RCC 7860 (cell line): ENCODE data around the gene FUCA2.
A peak's percentile ranks its signal among the peaks of the same experiment; 100 is the strongest.
"Not testable (repeated sequence)": the region's sequence is repeated elsewhere in the genome, so short reads cannot be mapped to it uniquely, and the experiment has no call there.

Source experiments
- DNase-seq: peaks from one replicate; pipeline ENCODE4 v3.0.0-alpha.2; 2015; ENCODE audit warnings: low spot score
- FAIRE-seq: peaks from 2 replicates; lab custom pipeline; 2012; peaks lifted over from hg19 to GRCh38; lab: Jason Lieb, UNC

Gene FUCA2

GRCh38 chr6:143505111-143505510 is 6.4 kb downstream of the FUCA2 start:
- FAIRE-seq (no peak), DNase-seq (no peak)

GRCh38 chr6:143504369-143504768 is 7.2 kb downstream of the FUCA2 start:
- FAIRE-seq = no peak
- DNase-seq = no peak

- no peak for DNase-seq
- no peak for FAIRE-seq
Observed at GRCh38 chr6:143501851-143502250, 9.7 kb downstream of the FUCA2 start.

GRCh38 chr6:143498428-143498827 is 13.1 kb downstream of the FUCA2 start:
- FAIRE-seq (no peak), DNase-seq (no peak)

- FAIRE-seq (no peak), DNase-seq (no peak)
Observed at GRCh38 chr6:143496974-143497373, 14.5 kb downstream of the FUCA2 start.

- FAIRE-seq (no peak), DNase-seq (no peak)
Observed at GRCh38 chr6:143490775-143491174, 20.7 kb downstream of the FUCA2 start.

- no peak for DNase-seq
- FAIRE-seq = no peak
Observed at GRCh38 chr6:143490244-143490643, 21.3 kb downstream of the FUCA2 start.

GRCh38 chr6:143486752-143487151 is 24.8 kb downstream of the FUCA2 start:
- FAIRE-seq = no peak
- DNase-seq = no peak

- DNase-seq (no peak), FAIRE-seq (no peak)
Observed at GRCh38 chr6:143485967-143486366, 25.6 kb downstream of the FUCA2 start.

- no peak for FAIRE-seq
Observed at GRCh38 chr6:143482593-143482992, 28.9 kb downstream of the FUCA2 start.

GRCh38 chr6:143478479-143479062 is 32.9 kb downstream of the FUCA2 start:
- FAIRE-seq = no peak
- no peak for DNase-seq

More at GRCh38 chr6:143482593-143482992, 28.9 kb downstream of the FUCA2 start:
- no peak for DNase-seq

GRCh38 chr6:143476545-143476944 is 35.0 kb downstream of the FUCA2 start:
- no peak for DNase-seq
- no peak for FAIRE-seq

- DNase-seq (no peak), FAIRE-seq (no peak)
Observed at GRCh38 chr6:143471822-143472221, 39.7 kb downstream of the FUCA2 start.

- FAIRE-seq, DNase-seq: not testable (repeated sequence)
Observed at GRCh38 chr6:143468823-143469222, 42.7 kb downstream of the FUCA2 start.

- no peak for DNase-seq
- no peak for FAIRE-seq
Observed at GRCh38 chr6:143468026-143468425, 43.5 kb downstream of the FUCA2 start.

GRCh38 chr6:143465546-143465945 is 46.0 kb downstream of the FUCA2 start:
- FAIRE-seq = no peak

GRCh38 chr6:143457563-143458359 is 53.8 kb downstream of the FUCA2 start:
- FAIRE-seq (peak; percentile 49), DNase-seq (peak; percentile 18)

More at GRCh38 chr6:143465546-143465945, 46.0 kb downstream of the FUCA2 start:
- no peak for DNase-seq

- FAIRE-seq (no peak), DNase-seq (no peak)
Observed at GRCh38 chr6:143451531-143451930, 60.0 kb downstream of the FUCA2 start.

GRCh38 chr6:143450453-143451371 is 60.8 kb downstream of the FUCA2 start, which contains the start of the genes ADAT2 and PEX3:
ADAT2 (minus strand) TSS chr6:143450695; CDS start chr6:143450658, 37 bp downstream.
PEX3 (plus strand) TSS chr6:143450805; CDS start chr6:143451043, 238 bp downstream.
- DNase-seq (peak; percentile 86), FAIRE-seq (peak; percentile 30)

GRCh38 chr6:143449714-143450452 is 61.6 kb downstream of the FUCA2 start:
- FAIRE-seq (no peak), DNase-seq (peak; percentile 25)
